SK-N-DZ (cell line): Measurements from ENCODE around the gene CIART. TPM values are rescaled to one million over a fixed set of nuclear protein-coding genes. Genes with fewer than 3 reads are reported as not detected.
"Not testable (repeated sequence)": the region's sequence is repeated elsewhere in the genome, so short reads cannot be mapped to it uniquely, and the experiment has no call there.

Experiments
- DNase-seq: peaks from one replicate; pipeline ENCODE4 v3.0.0-alpha.2; 2015; ENCODE audit warnings: low spot score
- polyA plus RNA-seq, 2 experiments: library from polyadenylated mRNA; depleted of rRNA; stranded (reverse); fragments of >200 nt; gene quantifications; 2 replicates each; pipeline ENCODE4 v1.2.3, GENCODE V29; 2014

The CIART gene
- 13.1 and 13.9 TPM in 2 replicates for polyA plus RNA-seq (2014; cell fraction: cytosol; rRNA removed)
- polyA plus RNA-seq (2014; cell fraction: nucleus; rRNA removed): 10.6 and 16.1 TPM in 2 replicates

- DNase-seq: peak; percentile 100
Measured at GRCh38 chr1:150281758-150282557, at the start of gene CIART. Gene CIART (plus strand): TSS chr1:150282554. CDS start chr1:150283268, 714 bp downstream.

DNA sequence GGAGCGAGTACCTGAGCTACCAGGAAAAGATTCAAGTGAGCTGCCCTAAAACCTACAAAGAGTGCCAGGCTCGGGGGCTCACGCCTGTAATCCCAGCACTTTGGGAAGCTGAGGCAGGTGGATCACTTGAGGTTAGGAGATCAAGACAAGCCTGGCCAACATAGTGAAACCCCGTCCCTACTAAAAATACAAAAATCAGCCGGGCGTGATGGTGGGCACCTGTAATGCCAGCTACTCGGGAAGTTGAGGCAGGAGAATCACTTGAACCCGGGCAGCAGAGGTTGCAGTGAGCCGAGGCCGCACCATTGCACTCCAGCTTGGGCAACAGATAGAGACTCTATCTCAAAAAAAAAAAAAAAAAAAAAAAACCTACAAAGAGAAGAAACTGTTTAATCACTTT is 49.4 kb upstream of the CIART start:
- DNase-seq: not testable (repeated sequence)

- no peak for DNase-seq
Measured at GRCh38 chr1:150233359-150234308, 48.7 kb upstream of the CIART start.

DNA sequence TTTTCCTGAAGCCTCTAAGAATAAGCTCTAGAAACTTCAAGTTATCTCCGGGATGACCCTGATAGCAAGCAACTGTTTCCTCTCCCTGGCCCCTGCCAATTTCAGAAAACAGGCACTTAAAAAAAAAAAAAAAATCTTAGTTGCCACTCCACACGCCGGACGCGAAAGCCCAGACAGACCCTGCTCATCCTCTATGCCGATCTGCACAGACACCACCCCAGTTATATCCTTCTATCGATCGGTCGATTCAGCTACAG is 48.1 kb upstream of the CIART start:
- no peak for DNase-seq

GRCh38 chr1:150234566-150235293 is 47.6 kb upstream of the CIART start:
- peak; percentile 76 for DNase-seq

GRCh38 chr1:150235294-150235851 is 47.0 kb upstream of the CIART start:
- DNase-seq: no peak

- peak; percentile 100 for DNase-seq
Measured at GRCh38 chr1:150235852-150236613, 46.3 kb upstream of the CIART start, which contains the start of gene ANP32E. Gene ANP32E (minus strand): TSS chr1:150236112. CDS start chr1:150235786, 326 bp downstream.

GRCh38 chr1:150236614-150237100 is 45.7 kb upstream of the CIART start:
- DNase-seq: no peak

DNA sequence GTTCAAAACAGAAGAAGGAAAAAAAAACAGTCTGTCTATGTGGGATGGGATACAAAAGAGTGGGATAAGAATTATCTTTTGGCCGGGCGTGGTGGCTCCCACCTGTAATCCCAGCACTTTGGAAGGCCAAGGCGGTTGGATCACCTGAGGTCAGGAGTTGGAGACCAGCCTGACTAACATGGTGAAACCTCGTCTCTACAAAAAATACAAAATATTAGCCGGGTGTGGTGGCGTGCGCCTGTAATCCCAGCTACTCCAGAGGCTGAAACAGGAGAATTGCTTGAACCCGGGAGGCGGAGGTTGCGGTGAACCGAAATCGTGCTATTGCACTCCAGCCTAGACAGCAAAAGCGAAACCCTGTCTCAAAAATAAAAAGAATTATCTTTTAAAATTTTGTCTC is 45.2 kb upstream of the CIART start:
- not testable (repeated sequence) for DNase-seq

DNA sequence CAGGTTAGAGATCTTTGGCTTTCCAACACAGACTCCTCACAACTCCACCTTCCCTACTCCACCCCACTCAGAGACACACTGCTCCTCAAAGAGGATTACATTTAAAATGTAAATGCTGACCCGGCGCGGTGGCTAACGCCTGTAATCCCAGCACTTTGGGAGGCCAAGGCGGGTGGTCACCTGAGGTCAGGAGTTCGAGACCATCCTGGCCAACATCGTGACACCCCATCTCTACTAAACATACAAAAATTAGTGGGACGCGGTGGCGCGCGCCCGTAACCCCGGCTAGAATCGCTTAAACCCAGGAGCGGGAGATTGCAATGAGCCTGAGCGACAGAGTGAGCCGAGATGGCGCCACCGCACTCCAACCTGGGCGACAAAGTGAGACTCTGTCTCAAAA is 44.6 kb upstream of the CIART start:
- no peak for DNase-seq

DNA sequence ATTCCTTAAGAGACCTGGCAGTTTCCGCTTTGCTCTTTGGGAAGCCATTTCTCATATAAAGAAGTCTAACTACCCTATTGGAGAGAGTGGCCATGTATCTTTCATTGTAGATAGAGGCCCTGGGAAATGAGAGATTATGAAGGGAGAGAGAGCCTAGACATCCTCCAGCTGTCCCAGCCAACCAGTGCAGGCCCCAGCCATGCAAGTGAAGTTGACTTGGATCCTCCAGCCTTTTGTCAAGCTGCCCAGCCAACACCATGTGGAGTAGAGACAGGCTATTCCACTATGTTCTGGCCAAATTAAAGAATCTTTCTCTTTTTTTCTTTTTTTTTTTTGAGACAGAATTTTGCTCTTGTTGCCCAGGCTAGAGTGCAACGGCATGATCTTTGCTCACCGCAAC is 39.4 kb upstream of the CIART start:
- DNase-seq: no peak

- DNase-seq: no peak
Measured at GRCh38 chr1:150249936-150250335, 32.4 kb upstream of the CIART start.

DNA sequence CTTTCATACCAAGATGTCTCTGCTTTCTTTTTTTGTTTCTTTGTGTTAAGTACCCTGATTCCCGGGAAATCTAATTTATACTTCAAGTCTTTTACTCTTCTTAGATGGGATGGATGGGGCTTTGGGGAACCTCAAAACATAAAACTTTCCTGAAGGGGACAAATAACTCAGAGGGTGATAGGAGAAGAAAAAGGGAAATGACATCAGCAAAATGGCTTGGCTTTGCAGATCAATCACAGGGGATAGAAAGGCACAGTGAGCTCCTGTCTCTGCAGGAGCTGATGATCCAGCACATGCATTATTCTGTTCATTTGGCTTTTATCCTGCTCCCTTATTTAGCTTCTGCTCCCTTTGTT is 26.2 kb upstream of the CIART start:
- DNase-seq: no peak

- peak; percentile 89 for DNase-seq
Measured at GRCh38 chr1:150256554-150257341, 25.6 kb upstream of the CIART start.

GRCh38 chr1:150257624-150258585 is 24.4 kb upstream of the CIART start, which contains the start of gene CA14:
Gene CA14 (plus strand): TSS chr1:150257774. CDS start chr1:150258129, 355 bp downstream.
- DNase-seq: peak; percentile 85

DNA sequence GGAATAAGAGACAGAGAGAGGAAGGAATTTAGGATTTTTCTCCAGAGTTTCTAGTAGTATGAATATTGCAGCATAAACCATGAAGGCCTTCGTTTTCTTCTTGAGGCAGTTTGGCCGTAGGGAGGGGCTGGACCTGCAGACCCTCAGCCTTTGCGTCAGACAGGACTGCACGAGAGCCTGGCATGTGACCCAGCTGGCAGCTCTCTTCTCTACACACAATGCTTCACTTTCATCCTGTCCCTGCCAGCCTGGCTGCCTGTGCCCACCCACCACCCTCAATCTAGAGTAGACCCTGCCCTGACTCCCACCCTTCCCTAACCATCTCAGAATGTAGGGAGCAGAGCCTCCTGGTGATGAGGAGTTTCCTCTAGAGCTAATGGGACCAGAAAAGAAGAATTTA is 23.1 kb upstream of the CIART start:
- no peak for DNase-seq

DNA sequence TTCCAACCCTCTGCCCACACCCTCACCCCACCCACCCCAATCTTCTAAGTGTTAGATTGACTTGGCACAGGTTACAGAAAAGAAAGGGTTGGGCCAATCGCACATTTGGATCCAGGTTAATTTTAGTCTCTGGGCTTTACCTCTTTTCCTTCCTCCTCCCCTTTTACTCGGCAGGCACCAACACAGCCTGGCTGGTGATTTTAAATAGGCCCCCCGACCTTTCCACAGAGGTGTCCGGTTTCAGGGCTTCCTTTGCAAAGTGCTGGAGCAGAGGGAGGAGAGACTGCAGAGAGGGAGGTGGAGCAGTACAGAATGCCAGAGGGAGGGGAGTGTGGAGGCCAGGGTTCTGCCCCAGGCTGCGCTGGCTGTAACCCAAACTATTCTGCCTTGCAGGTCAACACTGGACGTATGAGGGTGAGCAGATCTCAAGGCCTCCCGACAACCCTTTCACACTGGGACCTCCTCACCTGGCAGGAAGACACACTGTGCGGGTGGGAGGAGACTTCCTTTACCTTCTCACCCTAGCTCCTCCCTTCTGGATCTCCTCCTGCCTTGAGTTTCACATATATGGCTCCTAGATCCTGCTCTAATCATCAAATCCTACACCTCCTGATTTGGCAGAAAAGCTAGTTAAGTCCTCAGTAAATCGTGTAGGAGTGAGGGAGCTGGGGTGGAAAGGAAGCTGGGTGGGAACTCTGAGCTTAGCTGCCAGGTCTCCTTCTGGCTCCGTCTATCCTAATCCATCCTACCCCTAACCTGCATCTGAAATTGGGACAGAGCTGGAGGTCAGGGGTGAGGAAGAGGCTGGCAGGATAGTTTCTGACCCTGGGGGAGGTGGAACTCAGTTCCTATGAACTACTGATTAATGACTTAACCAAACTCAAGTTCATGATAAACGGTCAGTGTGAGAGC is 22.3 kb upstream of the CIART start:
- DNase-seq: peak; percentile 44
